Epithelial cell of proximal tubule (primary cell): ENCODE measurements around the gene TGFBR3L. TPM values are rescaled to one million over a fixed set of nuclear protein-coding genes. Genes with fewer than 3 reads are reported as not detected.

Experiments used
- DNase-seq: peaks from one replicate; pipeline ENCODE4 v3.0.0-alpha.2; 2011; ENCODE audit warnings: low read depth
- H3K4me3 ChIP-seq: 2 replicates; pipeline ENCODE4 v1.5.1; 2011; ENCODE audit warnings: low read depth, mild to moderate bottlenecking, low read length
- total RNA-seq: library from RNA; depleted of rRNA; stranded (reverse); fragments of >200 nt; gene quantifications from 2 replicates; pipeline ENCODE4 v1.2.3, GENCODE V29; 2015
- TF ChIP-seq, protein P1 (sequence below): conservative IDR thresholded peaks from 2 replicates; pipeline ENCODE4 v1.5.1; 2012; ENCODE audit warnings: low read depth, mild to moderate bottlenecking, low read length

Gene TGFBR3L
- total RNA-seq, 1 donor from 2014 or later, result 16.8 TPM

DNA sequence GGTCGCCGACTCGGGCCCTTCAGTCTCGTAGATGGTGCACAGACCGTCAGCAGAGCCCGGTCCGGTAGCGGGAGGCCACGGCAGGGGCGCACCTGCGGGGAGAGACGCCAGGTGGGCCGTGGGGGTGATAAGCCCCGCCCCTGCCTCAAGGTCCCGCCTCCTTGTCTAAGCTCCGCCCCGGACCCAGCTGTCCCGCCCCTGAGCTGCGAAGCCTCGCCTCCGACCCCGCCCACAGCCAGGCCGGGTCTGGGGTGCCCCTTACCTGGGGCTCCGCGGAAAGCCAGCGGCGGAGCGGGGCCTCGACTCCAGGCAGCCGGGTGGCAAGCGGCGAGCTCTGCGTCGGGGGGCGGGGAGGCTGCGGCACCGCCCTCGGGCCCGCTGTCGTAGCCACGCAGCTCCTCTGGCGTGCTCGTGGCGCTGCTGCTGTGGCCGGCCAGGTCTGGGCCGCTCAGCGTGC lies 45.1 kb upstream of the TGFBR3L start:
- peak overlapping the region; percentile 37 for H3K4me3 ChIP-seq
- no peak for DNase-seq
- TF ChIP-seq, protein P1, sequence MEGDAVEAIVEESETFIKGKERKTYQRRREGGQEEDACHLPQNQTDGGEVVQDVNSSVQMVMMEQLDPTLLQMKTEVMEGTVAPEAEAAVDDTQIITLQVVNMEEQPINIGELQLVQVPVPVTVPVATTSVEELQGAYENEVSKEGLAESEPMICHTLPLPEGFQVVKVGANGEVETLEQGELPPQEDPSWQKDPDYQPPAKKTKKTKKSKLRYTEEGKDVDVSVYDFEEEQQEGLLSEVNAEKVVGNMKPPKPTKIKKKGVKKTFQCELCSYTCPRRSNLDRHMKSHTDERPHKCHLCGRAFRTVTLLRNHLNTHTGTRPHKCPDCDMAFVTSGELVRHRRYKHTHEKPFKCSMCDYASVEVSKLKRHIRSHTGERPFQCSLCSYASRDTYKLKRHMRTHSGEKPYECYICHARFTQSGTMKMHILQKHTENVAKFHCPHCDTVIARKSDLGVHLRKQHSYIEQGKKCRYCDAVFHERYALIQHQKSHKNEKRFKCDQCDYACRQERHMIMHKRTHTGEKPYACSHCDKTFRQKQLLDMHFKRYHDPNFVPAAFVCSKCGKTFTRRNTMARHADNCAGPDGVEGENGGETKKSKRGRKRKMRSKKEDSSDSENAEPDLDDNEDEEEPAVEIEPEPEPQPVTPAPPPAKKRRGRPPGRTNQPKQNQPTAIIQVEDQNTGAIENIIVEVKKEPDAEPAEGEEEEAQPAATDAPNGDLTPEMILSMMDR, result no peak

DNA sequence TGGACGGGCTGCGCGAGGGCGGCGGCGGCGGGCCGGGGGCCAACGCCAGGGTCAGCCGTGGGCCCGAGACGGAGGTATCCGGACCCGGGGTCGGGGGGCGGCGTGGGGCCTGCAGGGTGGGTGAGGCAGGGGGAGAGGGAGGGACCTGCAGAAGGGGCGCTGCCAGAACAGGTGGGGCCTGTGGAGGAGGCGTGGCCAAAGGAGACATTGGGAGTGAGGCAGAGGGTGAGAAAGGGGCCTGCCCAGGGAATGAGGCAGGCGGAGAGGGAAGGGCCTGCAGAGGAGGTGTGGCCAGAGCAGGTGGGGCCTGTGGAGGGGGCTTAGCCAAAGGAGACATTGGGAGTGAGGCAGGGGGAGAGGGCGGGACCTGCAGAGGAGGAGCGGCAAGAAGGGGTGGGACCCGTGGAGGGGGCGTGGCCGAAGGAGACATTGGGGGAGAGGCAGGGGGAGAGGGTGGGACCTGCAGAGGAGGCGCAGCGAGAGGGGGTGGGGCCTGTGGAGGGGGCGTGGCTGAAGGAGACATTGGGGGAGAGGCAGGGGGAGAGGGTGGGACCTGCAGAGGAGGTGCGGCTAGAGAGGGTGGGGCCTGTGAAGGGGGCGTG lies 44.6 kb upstream of the TGFBR3L start:
- no peak overlapping the region for H3K4me3 ChIP-seq
- DNase-seq, result no peak

DNA sequence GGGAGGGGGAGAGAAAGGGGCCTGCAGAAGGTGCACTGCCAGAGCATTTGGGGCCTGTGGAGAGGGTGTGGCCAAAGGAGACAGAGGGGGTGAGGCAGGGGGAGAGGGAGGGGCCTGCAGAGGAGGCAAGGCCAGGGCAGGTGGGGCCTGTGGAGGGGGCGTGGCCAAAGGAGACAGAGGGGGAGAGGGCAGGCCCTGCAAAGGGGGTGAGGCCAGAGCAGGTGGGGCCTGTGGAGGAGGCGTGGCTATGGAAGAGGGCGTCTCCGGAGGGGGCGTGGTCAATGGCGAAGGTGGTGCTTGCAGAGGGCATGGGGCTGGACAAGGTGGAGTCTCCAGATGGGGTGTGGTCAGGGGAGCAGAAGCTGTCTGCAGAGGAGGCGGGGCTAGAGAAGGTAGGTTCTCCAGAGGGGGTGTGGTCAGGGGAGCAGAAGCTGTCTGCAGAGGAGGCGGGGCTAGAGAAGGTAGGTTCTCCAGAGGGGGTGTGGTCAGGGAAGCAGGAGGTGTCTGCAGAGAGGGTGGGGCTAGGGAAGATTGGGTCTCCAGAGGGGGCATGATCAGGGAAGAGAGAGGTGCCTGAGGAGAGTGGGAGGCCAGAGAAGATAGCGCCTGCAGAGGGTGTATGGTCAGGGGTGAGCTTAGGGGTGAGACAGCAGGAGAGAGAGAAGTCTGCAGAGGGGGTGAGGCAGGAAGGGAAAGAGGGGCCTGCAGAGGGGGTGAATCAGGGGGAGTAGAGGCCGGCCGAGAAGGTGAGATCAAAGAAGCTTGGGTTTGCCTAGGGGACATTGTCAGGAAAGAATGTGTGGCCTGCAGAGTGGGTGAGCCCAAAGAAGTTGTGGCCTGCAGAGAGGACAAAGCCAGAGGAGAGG lies 43.8 kb upstream of the TGFBR3L start:
- TF ChIP-seq, protein P1, result no peak
- DNase-seq, result no peak
- no peak overlapping the region for H3K4me3 ChIP-seq

More for the DNA sequence above, 44.6 kb upstream of the TGFBR3L start:
- TF ChIP-seq, protein P1, result no peak

DNA sequence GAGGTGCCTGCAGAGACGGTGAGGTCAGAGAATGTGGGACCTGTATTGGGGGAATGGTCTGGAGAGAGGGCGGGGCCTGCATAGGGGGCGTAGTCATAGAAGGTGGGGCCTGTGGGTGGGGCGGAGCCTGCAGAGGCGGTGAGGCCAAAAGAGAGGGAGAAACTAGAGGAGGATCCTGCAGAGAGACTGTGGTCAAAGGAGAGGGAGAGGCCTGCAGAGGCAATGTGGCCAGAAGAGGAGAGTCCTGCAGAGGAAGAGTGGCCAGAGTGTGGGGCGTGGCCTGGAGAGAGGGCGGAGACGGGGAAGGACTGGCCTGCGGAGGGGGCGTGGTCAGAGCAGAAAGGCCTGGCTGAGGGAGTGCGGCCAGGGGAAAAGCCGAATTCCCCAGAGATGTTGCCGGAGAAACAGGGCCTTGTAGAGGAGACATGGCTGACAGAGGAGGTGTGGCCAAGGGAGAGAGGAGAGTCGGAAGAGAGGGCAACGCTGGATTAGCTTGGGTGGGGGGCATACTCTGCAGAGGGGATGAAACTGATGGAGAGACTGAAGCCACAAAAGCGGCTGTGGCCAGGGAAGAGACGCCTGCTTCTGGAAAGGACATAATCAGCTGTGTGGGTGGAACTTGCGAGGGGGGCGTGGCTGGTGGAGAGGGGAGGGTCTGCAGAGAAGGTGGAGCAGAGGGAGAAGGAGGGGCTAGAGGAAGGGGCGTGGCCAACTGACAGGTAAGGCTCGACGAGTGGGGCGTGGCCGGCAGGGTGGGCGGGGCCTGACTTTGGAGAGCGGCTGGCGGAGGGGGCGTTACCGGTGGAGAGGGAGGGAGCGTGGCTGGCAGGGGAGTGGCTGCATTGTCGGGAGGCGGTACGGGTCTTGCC lies 43.0 kb upstream of the TGFBR3L start:
- peak overlapping the region; percentile 31 for H3K4me3 ChIP-seq
- TF ChIP-seq, protein P1, result no peak
- DNase-seq, result no peak

DNA sequence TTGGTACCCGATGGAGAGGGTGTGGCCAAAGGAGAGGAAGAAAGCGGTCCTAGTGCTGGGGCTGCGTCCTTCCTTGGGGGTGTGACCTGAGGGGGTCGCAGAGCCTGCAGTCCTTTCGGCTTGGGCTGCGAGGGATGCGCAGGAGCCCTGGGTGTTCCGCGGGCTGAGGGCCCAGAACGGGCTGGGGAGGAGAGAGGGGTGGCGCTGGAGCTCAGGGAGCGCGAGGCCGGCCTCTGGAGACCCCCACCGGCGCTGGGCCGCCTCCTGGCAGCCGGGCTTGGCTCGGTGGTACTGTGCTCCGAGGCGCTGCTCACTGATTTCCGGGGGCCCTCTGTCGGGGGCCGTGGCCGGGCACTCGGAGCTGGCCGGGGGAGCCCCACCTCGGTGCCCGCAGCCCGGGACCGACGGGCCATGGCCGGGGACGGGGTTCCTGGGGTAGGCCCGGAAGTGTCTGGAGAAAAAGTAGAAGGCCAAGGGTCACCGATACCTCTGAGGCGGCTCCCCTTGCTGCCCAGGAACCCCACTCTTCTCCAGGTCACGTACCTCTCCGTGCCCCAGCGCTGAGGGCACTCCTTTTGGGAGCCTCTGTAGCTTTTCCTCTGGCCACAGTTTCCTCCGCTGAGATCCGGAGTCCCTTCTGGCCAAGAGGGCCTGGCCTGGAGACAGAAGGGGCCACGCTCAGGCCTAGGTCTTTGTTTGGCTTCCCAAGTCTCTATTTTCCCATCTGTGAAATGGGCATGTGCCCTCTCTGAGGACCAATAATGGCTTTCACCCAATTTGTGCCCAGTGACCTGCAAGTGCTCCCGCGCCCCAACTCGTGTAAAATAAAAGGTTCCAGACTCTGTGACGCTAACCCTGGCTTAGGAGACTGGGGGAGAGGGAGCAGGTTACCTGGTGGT lies 42.1 kb upstream of the TGFBR3L start:
- DNase-seq, result no peak
- no peak overlapping the region for H3K4me3 ChIP-seq
- TF ChIP-seq, protein P1, result no peak

DNA sequence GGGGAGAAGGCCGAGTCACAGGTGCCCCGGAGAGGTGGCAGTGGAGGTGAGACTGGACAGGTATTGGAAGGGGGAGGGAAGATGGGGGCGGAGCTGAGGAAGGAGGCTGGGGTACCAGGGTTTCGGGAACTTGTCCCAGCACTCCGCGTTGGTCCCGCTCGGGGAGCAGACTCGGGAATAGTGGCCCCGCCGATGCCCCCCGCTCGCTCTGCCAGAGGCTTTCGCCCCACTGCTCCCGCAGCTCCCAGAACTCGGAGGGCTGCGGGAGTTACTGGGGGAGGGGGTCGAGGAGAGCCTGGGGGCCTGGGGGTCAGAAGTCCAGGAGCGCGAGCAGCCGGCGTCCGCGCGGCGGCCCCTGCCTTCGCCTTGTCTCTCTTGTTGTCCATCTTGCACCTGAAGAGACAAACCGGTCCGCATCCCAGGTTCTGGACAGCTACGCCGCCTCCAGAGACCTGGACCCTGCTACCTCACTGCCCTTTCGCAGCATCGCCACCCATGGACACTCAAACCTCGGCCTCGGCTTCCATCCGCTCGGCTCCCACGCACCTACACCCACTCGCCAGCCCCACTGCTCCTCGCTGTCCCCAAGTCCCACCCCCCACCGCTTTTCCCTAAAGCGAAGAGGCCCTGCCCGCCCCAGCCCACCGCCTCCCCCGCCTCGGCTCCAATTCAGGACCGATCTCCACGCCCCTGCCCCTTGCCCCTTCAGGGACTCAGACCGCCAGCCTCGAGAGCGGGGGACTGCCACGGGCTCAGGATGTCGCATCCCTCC lies 41.1 kb upstream of the TGFBR3L start:
- peak overlapping the region; percentile 62 for H3K4me3 ChIP-seq
- TF ChIP-seq, protein P1, result no peak

More for the DNA sequence above, 41.1 kb upstream of the TGFBR3L start:
- no peak for DNase-seq
